ENCODE measurements around the gene PTGR2.

DNA sequence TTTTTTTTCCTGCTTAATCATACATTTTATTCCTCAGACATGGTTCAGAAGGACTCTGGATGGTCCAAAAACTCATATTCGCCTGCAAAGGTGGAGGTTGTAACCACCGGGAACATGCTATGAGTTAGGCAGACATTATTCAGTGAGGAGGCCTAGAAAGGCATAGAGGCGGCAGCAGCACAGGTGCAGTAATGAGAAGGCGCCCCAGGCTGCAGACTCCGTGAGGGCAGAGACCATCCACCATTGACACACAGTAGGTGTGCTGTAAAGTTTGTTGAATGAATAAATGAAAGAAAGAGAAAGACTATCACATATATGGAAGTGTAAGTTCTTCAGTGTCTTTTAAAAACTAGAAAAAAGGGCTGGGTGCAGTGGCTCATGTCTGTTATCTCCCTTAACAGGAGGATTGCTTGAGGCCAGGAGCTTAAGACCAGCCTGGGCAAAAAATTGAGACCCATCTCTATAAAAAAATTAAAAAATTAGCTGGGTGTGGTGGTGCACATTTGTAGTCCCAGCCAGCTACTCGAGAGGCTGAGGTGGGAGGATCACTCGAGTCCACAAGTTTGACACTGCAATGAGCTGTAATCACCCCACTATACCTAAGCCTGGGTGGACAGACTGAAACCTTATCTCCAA, 34.5 kb upstream of the PTGR2 start:
- TF ChIP-seq, protein P1, sequence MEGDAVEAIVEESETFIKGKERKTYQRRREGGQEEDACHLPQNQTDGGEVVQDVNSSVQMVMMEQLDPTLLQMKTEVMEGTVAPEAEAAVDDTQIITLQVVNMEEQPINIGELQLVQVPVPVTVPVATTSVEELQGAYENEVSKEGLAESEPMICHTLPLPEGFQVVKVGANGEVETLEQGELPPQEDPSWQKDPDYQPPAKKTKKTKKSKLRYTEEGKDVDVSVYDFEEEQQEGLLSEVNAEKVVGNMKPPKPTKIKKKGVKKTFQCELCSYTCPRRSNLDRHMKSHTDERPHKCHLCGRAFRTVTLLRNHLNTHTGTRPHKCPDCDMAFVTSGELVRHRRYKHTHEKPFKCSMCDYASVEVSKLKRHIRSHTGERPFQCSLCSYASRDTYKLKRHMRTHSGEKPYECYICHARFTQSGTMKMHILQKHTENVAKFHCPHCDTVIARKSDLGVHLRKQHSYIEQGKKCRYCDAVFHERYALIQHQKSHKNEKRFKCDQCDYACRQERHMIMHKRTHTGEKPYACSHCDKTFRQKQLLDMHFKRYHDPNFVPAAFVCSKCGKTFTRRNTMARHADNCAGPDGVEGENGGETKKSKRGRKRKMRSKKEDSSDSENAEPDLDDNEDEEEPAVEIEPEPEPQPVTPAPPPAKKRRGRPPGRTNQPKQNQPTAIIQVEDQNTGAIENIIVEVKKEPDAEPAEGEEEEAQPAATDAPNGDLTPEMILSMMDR (IDR thresholded peaks at IDR 0.05; ENCODE audit: insufficient read depth, low read depth, low read length), result no peak
- TF ChIP-seq EZH2 (IDR thresholded peaks at IDR 0.05; ENCODE audit: insufficient read depth, low read length), result no peak
